ENCODE data around the gene UCN3.

Gene UCN3, protein sequence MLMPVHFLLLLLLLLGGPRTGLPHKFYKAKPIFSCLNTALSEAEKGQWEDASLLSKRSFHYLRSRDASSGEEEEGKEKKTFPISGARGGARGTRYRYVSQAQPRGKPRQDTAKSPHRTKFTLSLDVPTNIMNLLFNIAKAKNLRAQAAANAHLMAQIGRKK

DNA sequence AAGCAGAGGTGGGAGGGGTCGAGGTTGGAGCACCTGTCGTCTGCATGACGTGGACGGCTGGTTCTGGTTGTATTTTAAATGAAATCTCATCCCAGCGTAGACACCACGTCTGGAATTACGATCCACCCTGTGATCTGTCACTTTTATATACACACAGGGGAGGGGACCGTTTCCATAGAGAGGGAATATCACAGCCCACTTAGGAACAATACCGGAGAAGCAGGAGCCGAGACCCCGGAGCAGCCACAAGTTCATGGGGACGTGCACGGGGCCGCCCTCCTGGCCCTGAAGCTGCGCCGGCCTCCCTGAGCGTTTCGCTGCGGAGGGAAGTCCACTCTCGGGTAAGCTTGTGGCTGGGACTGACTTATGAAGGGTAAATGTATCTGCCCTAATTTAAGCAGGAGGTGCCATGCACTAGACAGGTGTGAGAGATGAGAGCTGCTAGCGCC is at the start of gene UCN3:
TSS of gene UCN3 (plus strand) at position 77 of the 449 bp plus-strand sequence. CDS start 8,755 bp downstream, outside the sequence.
- Mint-ChIP-seq H3K4me1 (no peaks in the 10 kb centered on the region), H3K27ac (no peak within 1 kb of the TSS)
- ATAC-seq (replicated peaks), result no peak

DNA sequence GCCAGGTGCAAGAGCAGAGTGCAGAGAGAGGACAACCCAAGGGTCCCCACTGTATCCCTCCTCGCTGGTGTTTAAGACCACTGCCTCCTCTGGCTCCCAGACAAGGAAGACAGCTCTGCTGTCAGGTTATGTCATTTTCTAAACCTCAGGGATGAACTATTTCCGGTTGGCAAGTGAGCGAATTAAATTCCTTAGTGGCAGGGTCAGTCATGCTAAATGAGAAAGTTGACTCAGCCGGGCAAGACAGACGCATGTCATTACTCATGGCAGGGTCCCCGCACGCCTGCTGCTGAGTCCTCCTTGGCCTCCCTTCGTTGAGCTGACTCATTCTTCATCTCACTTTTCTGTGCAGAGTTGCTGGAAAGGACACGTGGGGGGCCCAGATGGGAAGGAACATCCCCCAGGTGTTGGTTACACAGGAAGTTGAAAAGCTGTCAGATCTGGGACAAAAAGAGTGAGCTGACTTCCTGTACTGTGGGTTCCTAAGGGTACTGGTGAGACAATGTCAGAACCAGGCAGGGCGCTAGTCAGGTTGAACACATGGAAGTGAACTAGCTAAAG is 47.1 kb upstream of the UCN3 start:
- peaks cover 0 to 7% of the 10 kb centered on the region in 2 donors for H3K4me1 Mint-ChIP-seq
- peak overlapping the region; percentile 51 for H3K27ac Mint-ChIP-seq
- peaks cover 0 to 2% of the 10 kb centered on the region in 2 donors for H3K36me3 Mint-ChIP-seq
- peaks cover 1 to 5% of the 10 kb centered on the region in 2 donors for H3K9me3 Mint-ChIP-seq
- DNase-seq, result peak; percentile 5
- H3K27me3 Mint-ChIP-seq, result peaks cover 5 to 7% of the 10 kb centered on the region in 2 donors
- peak; percentile 38 to 81 for ATAC-seq (replicated peaks)
- no peak overlapping the region for H3K4me3 Mint-ChIP-seq

More for the DNA sequence above, at the start of gene UCN3:
- peaks cover 0 to 5% of the 10 kb centered on the region in 2 donors for H3K9me3 Mint-ChIP-seq
- H3K27me3 Mint-ChIP-seq, result peaks cover 12 to 26% of the 10 kb centered on the region in 2 donors
- no peak for DNase-seq
- H3K4me3 Mint-ChIP-seq, result no peak within 1 kb of the TSS
- H3K36me3 Mint-ChIP-seq, result no peaks in the 10 kb centered on the region

DNA sequence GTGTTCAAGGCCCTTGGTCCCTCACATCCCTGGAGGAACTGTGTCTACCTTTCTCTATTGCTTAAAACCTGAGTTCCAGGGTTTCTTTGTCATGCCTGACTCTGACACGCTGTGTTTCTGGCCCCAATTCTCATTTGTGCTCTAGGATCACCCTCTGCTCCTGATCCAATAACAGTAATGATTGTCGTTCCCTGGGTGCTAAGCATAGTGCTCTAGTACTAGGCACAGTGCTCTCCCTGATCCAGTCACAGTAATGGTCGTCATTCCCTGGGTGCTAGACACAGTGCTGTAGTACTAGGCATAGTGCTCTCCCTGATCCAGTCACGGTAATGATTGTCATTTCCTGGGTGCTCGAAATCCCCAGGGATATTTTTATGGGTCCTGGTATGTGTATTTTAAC is 46.6 kb upstream of the UCN3 start:
- Mint-ChIP-seq H3K4me1 (peaks cover 0 to 7% of the 10 kb centered on the region in 2 donors), H3K36me3 (peaks cover 0 to 2% of the 10 kb centered on the region in 2 donors), H3K4me3 (no peak overlapping the region), H3K9me3 (peaks cover 1 to 5% of the 10 kb centered on the region in 2 donors), H3K27me3 (peaks cover 5 to 7% of the 10 kb centered on the region in 2 donors), H3K27ac (no peak overlapping the region)
- ATAC-seq (replicated peaks) (no peak), DNase-seq (no peak)

DNA sequence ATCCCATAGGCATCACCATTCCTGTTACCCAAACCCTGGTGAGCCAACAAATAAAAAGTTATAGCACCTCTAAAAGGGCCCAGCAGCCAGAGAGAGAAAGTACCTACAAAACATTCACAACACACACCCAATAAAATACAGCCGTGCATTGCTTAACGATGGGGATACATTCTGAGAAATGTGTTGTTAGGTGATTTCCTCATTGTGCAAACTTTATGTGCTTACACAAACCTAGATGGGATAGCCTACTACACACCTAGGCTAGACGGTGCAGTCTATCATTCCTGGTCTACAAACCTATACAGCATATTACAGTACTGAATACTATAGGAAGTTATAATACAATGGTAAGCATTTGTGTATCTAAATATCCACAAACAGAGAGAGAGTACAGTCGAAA is 44.9 kb upstream of the UCN3 start:
- Mint-ChIP-seq H3K27ac (no peak overlapping the region), H3K27me3 (peaks cover 5 to 10% of the 10 kb centered on the region in 2 donors), H3K4me3 (no peak overlapping the region), H3K4me1 (peaks cover 0 to 7% of the 10 kb centered on the region in 2 donors), H3K36me3 (peaks cover 0 to 2% of the 10 kb centered on the region in 2 donors), H3K9me3 (peaks cover 1 to 5% of the 10 kb centered on the region in 2 donors)
- DNase-seq (no peak), ATAC-seq (replicated peaks) (no peak)

DNA sequence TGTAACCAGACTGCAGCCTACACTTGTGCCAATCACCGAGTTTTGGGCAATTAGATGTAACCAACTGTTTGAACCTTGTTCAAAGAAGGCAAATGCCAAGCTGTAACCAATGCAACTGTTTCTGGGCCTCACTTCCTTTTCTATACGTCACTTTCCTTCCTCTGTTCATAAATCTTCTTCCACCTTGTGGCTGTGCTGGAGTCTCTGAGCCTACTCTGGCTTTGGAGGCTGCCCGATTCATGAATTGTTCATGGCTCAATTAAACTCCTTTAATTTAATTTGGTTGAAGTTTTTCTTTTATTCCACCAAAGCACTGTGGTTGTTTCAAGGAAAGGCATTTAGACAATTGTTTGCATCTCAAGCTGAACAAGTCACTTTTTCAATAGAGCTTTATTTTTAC is 43.5 kb upstream of the UCN3 start:
- no peak for ATAC-seq (replicated peaks)
- Mint-ChIP-seq H3K4me1 (peaks cover 0 to 9% of the 10 kb centered on the region in 2 donors), H3K9me3 (peaks cover 1 to 5% of the 10 kb centered on the region in 2 donors), H3K27ac (no peak overlapping the region), H3K36me3 (peaks cover 0 to 2% of the 10 kb centered on the region in 2 donors), H3K27me3 (peaks cover 7 to 9% of the 10 kb centered on the region in 2 donors), H3K4me3 (no peak overlapping the region)
- DNase-seq, result no peak

DNA sequence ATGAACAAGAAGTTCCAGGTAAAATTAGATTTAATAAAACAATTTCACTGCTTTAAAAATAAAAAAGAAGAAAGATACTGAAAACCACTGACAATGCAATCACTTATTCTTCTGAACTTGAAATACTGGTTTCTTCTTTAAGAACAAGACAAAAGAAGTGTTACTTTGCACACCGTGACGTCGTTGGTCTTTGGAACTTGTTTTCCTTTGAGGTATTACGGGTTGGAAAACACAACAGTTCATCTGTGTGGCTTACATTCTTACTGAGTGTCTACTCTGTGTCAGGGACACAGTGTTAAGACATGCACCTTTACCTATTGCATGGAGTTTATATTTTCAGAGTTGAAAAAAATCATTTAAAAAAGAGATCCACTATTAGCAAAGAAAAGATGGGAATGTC is 41.3 kb upstream of the UCN3 start:
- no peak for DNase-seq
- Mint-ChIP-seq H3K27me3 (peaks cover 11 to 15% of the 10 kb centered on the region in 2 donors), H3K27ac (no peak overlapping the region), H3K36me3 (peaks cover 0 to 2% of the 10 kb centered on the region in 2 donors), H3K9me3 (peaks cover 1 to 5% of the 10 kb centered on the region in 2 donors), H3K4me3 (no peak overlapping the region), H3K4me1 (peaks cover 0 to 1% of the 10 kb centered on the region in 2 donors)
- ATAC-seq (replicated peaks), result no peak

DNA sequence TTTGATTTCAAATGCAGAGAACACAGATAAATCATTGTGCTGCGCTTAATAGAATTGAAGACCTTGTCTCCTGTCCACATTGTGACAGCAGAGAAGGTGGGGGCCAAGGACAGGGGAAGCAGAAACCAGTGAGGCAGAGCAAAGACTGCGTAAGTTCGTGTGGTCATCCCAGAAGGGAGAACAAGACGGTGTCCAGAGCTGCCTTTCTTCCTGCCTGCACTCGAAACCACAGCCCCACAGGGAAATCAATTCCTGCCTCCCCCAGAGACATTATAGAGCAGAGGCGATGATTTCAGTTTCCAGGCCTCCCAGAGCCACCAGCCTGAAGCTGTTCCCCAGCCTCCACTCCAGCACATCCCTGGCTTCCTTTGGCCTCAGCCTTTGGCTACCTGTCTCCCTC is 39.7 kb upstream of the UCN3 start:
- Mint-ChIP-seq H3K4me3 (no peak overlapping the region), H3K36me3 (peaks cover 0 to 2% of the 10 kb centered on the region in 2 donors), H3K27me3 (peaks cover 11 to 22% of the 10 kb centered on the region in 2 donors), H3K9me3 (peaks cover 1 to 5% of the 10 kb centered on the region in 2 donors), H3K27ac (no peak overlapping the region), H3K4me1 (peaks cover 0 to 1% of the 10 kb centered on the region in 2 donors)
- DNase-seq (no peak), ATAC-seq (replicated peaks) (no peak)

DNA sequence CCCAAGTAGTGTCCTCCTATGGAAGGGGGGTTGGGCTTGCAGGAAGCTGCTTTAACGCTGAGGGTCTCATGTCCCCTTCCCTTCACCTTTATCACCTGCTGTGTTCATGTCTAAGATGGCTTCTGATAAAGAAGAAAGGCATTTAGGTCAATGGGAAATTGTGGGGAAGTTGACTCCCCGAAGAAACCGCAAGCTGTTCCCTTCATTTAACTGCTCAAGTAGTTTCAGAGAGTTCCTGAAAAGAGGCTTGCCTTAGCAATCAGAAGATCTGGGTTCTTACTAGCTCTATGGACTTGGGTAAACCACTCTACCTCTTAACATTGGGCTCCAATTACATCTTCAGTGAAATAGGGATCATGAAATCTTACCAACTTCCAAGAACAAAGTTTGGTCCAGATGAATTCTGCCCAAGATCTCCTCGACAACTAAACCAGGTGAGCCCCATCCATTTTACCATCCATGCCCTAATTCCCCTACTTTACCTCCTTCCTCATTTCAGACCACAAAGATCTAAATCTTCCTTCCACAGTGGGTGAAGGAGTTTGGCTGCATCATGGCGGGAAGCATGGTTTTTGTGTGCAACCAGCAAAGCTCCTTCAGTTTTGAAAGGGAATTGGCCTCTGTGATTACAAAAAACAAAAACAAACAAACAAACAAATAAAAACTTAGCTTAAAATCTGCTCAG is 30.4 kb upstream of the UCN3 start:
- Mint-ChIP-seq H3K4me3 (no peak overlapping the region), H3K9me3 (peaks cover 5 to 8% of the 10 kb centered on the region in 2 donors), H3K27ac (no peak overlapping the region), H3K4me1 (peaks cover 3 to 12% of the 10 kb centered on the region in 2 donors), H3K27me3 (peaks cover 27 to 30% of the 10 kb centered on the region in 2 donors), H3K36me3 (no peaks in the 10 kb centered on the region)
- no peak for DNase-seq
- ATAC-seq (replicated peaks), result no peak

DNA sequence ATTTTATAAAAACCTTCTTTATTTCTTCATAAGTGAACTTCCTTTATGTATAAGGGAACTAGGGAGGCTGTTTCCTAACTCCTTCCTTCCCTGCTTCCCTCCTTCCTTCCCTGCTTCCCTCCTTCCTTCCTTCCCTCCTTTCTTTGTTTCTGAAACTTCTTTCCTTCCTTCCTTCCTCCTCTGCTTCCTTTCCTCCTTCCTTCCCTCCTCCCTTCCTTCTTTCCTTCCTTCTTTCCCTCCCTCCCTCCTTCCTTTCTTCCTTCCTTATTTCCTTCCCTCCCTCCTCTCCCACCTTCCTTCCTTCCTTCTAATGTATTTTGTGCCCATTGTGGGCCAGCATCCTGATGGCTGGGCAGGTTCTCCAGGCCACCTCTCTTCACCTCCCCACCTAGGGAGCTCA is 26.8 kb upstream of the UCN3 start:
- DNase-seq, result no peak
- H3K27ac Mint-ChIP-seq, result no peak overlapping the region
- ATAC-seq (replicated peaks), result no peak
- peaks cover 3 to 12% of the 10 kb centered on the region in 2 donors for H3K4me1 Mint-ChIP-seq
- peaks cover 19 to 30% of the 10 kb centered on the region in 2 donors for H3K27me3 Mint-ChIP-seq
- H3K9me3 Mint-ChIP-seq, result peaks cover 4 to 8% of the 10 kb centered on the region in 2 donors
- no peak overlapping the region for H3K4me3 Mint-ChIP-seq
- H3K36me3 Mint-ChIP-seq, result no peaks in the 10 kb centered on the region

DNA sequence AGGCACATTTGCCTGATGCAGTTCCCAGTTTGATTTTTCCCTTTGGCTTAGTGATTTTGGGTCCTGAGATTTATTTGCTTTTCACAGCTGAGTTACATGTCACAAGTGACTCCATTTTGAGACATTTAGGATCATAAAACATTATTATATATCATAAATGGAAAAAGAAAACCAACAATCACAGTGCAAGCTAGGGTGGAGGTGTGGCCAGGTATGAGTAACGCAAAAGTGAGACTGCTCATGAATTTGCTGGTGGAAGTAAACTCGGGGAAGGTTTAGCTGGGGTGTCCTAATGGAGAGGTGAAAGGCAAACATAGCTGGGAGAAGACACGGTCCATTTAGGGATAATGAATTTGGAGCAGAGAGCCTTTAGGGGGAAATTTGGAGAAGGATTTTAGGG is 21.7 kb upstream of the UCN3 start:
- H3K36me3 Mint-ChIP-seq, result no peaks in the 10 kb centered on the region
- no peaks in the 10 kb centered on the region for H3K4me1 Mint-ChIP-seq
- peaks cover 5% of the 10 kb centered on the region in 2 donors for H3K27me3 Mint-ChIP-seq
- H3K4me3 Mint-ChIP-seq, result no peak overlapping the region
- H3K9me3 Mint-ChIP-seq, result no peaks in the 10 kb centered on the region
- no peak for ATAC-seq (replicated peaks)
- no peak overlapping the region for H3K27ac Mint-ChIP-seq
- DNase-seq, result no peak

DNA sequence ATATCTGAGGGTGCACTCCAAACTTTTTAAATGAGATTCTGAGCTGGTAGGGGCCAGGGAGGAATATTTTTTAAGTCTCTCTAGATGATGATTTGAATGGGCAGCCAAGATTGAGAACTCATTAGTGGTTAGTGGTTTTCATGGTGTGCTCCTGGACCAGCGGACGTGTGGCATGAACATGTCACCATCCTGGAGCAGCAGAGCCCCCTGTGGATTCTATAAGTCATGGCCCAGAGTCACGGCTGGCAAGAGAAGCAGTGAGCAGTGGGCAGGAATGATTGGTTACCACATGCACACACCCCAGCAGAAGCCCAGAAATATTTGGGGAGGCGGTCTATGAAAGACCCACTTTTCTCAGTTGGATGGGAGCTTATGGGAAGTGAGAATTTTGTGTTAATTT is 21.2 kb upstream of the UCN3 start:
- no peak for ATAC-seq (replicated peaks)
- DNase-seq, result no peak
- Mint-ChIP-seq H3K4me3 (no peak overlapping the region), H3K9me3 (no peaks in the 10 kb centered on the region), H3K4me1 (no peaks in the 10 kb centered on the region), H3K27me3 (peaks cover under 1% of the 10 kb centered on the region in 2 donors), H3K36me3 (no peaks in the 10 kb centered on the region), H3K27ac (no peak overlapping the region)

DNA sequence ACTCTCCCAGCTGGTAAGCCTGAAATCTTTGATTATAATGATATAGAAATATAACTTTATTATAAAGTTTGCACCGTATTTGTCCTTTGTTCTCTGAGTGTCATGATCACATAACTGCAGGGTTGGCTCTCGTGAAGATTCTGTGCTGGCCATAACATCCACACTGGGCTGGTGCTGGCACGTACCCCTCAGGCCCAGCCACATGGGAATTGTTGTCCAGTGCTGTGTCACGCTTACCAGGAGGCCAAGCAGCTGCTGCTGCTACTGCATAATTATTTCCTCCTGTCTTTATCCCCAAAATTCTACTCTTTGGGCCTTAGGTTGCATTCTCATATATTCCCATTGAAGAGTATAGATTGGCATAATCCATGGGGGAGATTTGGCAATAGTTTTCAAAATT is 20.8 kb upstream of the UCN3 start:
- Mint-ChIP-seq H3K4me3 (no peak overlapping the region), H3K9me3 (no peaks in the 10 kb centered on the region), H3K36me3 (no peaks in the 10 kb centered on the region), H3K27me3 (no peaks in the 10 kb centered on the region), H3K27ac (no peak overlapping the region), H3K4me1 (no peaks in the 10 kb centered on the region)
- ATAC-seq (replicated peaks), result no peak
- no peak for DNase-seq

DNA sequence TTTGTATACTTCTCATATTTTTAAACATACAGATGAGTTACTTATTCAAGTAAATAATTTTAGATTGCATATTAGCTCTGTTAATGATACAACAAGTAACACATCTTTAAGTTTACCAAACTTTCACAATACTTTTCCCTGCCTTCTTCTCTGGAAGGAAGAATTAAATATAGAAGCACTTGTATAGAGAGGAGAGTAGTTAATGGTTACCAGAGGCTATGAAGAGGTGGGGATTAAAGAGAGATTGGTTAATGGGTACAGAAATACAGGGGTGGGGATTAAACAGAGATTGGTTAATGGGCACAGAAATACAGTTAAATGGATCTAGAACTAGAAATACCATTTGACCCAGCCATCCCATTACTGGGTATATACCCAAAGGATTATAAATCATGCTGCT is 20.0 kb upstream of the UCN3 start:
- ATAC-seq (replicated peaks), result no peak

DNA sequence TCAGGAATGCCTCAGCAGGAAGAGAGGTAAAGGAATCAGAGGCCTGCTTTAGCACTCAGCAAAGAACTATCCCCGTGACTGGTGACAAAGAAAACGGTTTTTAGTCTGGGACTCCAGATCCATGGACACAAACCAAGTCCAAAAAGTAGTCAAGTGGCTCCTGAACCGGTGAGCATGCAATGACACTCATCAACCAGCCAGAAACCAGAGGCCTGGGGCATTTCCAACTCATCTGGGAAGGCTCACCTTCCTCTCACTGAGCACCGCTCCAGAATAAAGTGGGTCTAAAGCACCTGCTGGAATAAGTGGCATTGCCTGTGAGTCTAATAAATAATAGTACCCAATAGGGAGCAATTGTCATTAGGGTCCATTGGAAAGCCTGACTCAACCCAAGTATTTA is 17.9 kb upstream of the UCN3 start:
- Mint-ChIP-seq H3K4me1 (no peaks in the 10 kb centered on the region), H3K9me3 (no peaks in the 10 kb centered on the region), H3K27ac (no peak overlapping the region), H3K27me3 (peaks cover 0 to 1% of the 10 kb centered on the region in 2 donors), H3K36me3 (no peaks in the 10 kb centered on the region), H3K4me3 (no peak overlapping the region)
- ATAC-seq (replicated peaks) (no peak), DNase-seq (no peak)

More for the DNA sequence above, 20.0 kb upstream of the UCN3 start:
- Mint-ChIP-seq H3K27me3 (no peaks in the 10 kb centered on the region), H3K4me3 (no peak overlapping the region), H3K36me3 (no peaks in the 10 kb centered on the region), H3K27ac (no peak overlapping the region), H3K9me3 (no peaks in the 10 kb centered on the region), H3K4me1 (no peaks in the 10 kb centered on the region)
- no peak for DNase-seq

DNA sequence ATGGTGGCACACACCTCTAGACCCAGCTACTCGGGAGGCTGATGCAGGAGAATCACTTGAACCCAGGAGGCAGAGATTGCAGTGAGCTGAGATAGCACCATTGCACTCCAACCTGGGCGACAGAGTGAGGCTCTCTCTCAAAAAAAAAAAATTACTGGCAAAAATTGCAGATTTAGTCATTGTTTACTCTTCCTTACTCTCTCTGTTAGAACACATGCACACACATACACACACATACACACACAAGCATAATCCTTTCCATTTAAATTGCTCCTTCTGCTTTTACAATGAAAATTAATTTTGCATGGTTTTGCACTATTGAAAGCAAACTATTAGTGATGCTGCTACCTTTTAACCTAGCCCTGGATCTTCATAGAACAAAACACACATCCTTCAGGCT is 15.4 kb upstream of the UCN3 start:
- Mint-ChIP-seq H3K27ac (no peak overlapping the region), H3K9me3 (no peaks in the 10 kb centered on the region), H3K4me1 (no peaks in the 10 kb centered on the region), H3K4me3 (no peak overlapping the region), H3K27me3 (peaks cover 5 to 7% of the 10 kb centered on the region in 2 donors), H3K36me3 (no peaks in the 10 kb centered on the region)
- DNase-seq (no peak), ATAC-seq (replicated peaks) (no peak)
